Ishikawa (cell line): Measurements from ENCODE around the gene HK1.

Experiments
- CEBPB ChIP-seq: IDR thresholded peaks from 2 replicates; pipeline ENCODE4 v1.6.1; 2012
- CREB1 ChIP-seq: IDR thresholded peaks from 2 replicates; pipeline ENCODE4 v1.6.1; 2012; ENCODE audit warnings: low read depth
- EGR1 ChIP-seq: IDR thresholded peaks from 2 replicates; pipeline ENCODE4 v1.6.1; 2012
- EP300 ChIP-seq: IDR thresholded peaks from 2 replicates; pipeline ENCODE4 v1.6.1; 2012; ENCODE audit warnings: borderline replicate concordance
- FOXM1 ChIP-seq: IDR thresholded peaks from 2 replicates; pipeline ENCODE4 v1.6.1; 2012; ENCODE audit warnings: low read depth, borderline replicate concordance
- MAX ChIP-seq: IDR thresholded peaks from 2 replicates; pipeline ENCODE4 v1.6.1; 2012
- NFIC ChIP-seq: IDR thresholded peaks from 2 replicates; pipeline ENCODE4 v1.6.1; 2012
- RAD21 ChIP-seq: IDR thresholded peaks from 2 replicates; pipeline ENCODE4 v1.6.1; 2012; ENCODE audit warnings: low read depth
- REST ChIP-seq: IDR thresholded peaks from 2 replicates; pipeline ENCODE4 v1.6.1; 2012; ENCODE audit warnings: low read depth, mild to moderate bottlenecking
- TAF1 ChIP-seq: IDR thresholded peaks from 2 replicates; pipeline ENCODE4 v1.6.1; 2012; ENCODE audit warnings: low read depth, mild to moderate bottlenecking
- TCF12 ChIP-seq: IDR thresholded peaks from 2 replicates; pipeline ENCODE4 v1.6.1; 2012; ENCODE audit warnings: low read depth
- TEAD4 ChIP-seq: IDR thresholded peaks from 2 replicates; pipeline ENCODE4 v1.6.1; 2012
- USF1 ChIP-seq: IDR thresholded peaks from 2 replicates; pipeline ENCODE4 v1.6.1; 2012
- YY1 ChIP-seq: IDR thresholded peaks from 2 replicates; pipeline ENCODE4 v1.6.1; 2012; ENCODE audit warnings: low read depth
- ZBTB7A ChIP-seq: IDR thresholded peaks from 2 replicates; pipeline ENCODE4 v1.6.1; 2012; ENCODE audit warnings: low read depth

The HK1 gene

GRCh38 chr10:69315610-69316312 is 37.5 kb downstream of the HK1 start:
- TF ChIP-seq FOXM1: no peak
- no peak for TF ChIP-seq YY1
- no peak for TF ChIP-seq TCF12
- TF ChIP-seq EGR1: no peak

- TF ChIP-seq TEAD4: no peak
- TF ChIP-seq REST: no peak
- no peak for TF ChIP-seq FOXM1
- TF ChIP-seq YY1: no peak
- no peak for TF ChIP-seq CREB1
- TF ChIP-seq RAD21: no peak
- no peak for TF ChIP-seq TAF1
- TF ChIP-seq NFIC: no peak
- no peak for TF ChIP-seq EP300
- TF ChIP-seq ZBTB7A: no peak
- no peak for TF ChIP-seq USF1
- TF ChIP-seq MAX: no peak
- no peak for TF ChIP-seq CEBPB
- no peak for TF ChIP-seq EGR1
- TF ChIP-seq TCF12: no peak
These were observed 38.2 kb downstream of the HK1 start for GRCh38 chr10:69316313-69317059.

- TF ChIP-seq TAF1 (no peak), RAD21 (no peak), MAX (no peak), TCF12 (no peak), REST (no peak), YY1 (no peak), CEBPB (no peak), EGR1 (no peak), FOXM1 (no peak), NFIC (no peak), EP300 (no peak), USF1 (no peak)
These were observed 38.9 kb downstream of the HK1 start for GRCh38 chr10:69317175-69317604.

- TF ChIP-seq USF1 (no peak), CREB1 (no peak), FOXM1 (no peak), NFIC (no peak), RAD21 (no peak), YY1 (no peak)
These were observed 39.4 kb downstream of the HK1 start for GRCh38 chr10:69317626-69318105.

- TF ChIP-seq TAF1 (no peak; the same call in 1 of the 2 replicates), YY1 (no peak; the same call in 1 of the 2 replicates), MAX (peak; percentile 64; the same call in 1 of the 2 replicates), ZBTB7A (peak; percentile 64), USF1 (no peak), CEBPB (no peak), NFIC (no peak), RAD21 (no peak), REST (no peak), EGR1 (peak; percentile 36; the same call in 1 of the 2 replicates), TCF12 (no peak), TEAD4 (no peak), EP300 (no peak), CREB1 (no peak)
These were observed 40.0 kb downstream of the HK1 start for GRCh38 chr10:69318106-69318866.
